ENCODE measurements around the gene OR9Q1. TPM values are rescaled to one million over a fixed set of nuclear protein-coding genes. Genes with fewer than 3 reads are reported as not detected.

OR9Q1 gene
- total and polyA plus RNA-seq, 2 of the 4 experiments (the other 2 are of a cell fraction) = not detected

GRCh38 chr11:58133309-58134076, 109.8 kb downstream of the OR9Q1 start:
- no peak overlapping the region for H3K4me3 ChIP-seq (ENCODE audit: insufficient read depth, low read depth, low read length)
- H3K79me1 ChIP-seq (ENCODE audit: low read depth in 1 of 2, low read length in 2 of 2) = no peaks in the 10 kb centered on the region
- no peak overlapping the region for H4K8ac ChIP-seq (ENCODE audit: low read depth in 2 of 2, low read length in 2 of 2)
- H2AK5ac ChIP-seq (ENCODE audit: low read depth, low read length) = no peak overlapping the region
- no peak overlapping the region; the same call in 1 of the 2 replicates for H3K18ac ChIP-seq (ENCODE audit: low read depth, low read length)
- H2AK9ac ChIP-seq (replicated peaks; ENCODE audit: low read depth, low read length, poor library complexity) = no peak overlapping the region
- no TSS peak for BruUV-seq (replicated peaks)
- TF ChIP-seq ELK1 (IDR thresholded peaks at IDR 0.05; ENCODE audit: borderline replicate concordance, low read depth, low read length) (no peak), MAFK (IDR thresholded peaks at IDR 0.05; ENCODE audit: low read depth, low read length) (no peak), RCOR1 (IDR thresholded peaks at IDR 0.05; ENCODE audit: insufficient replicate concordance, low read length) (no peak), BHLHE40 (IDR thresholded peaks at IDR 0.05; ENCODE audit: low read depth, low read length) (no peak), SMC3 (IDR thresholded peaks at IDR 0.05; ENCODE audit: low read depth, low read length) (no peak), CHD1 (IDR thresholded peaks at IDR 0.05; ENCODE audit: low read depth, low read length) (no peak), RFX5 (IDR thresholded peaks at IDR 0.05; ENCODE audit: low read depth, low read length) (no peak), POLR2A (IDR thresholded peaks at IDR 0.05; ENCODE audit: low read depth, low read length) (no peak), CEBPB (IDR thresholded peaks at IDR 0.05; ENCODE audit: low read depth, low read length) (no peak), FOS (IDR thresholded peaks at IDR 0.05; ENCODE audit: low read depth, low read length) (no peak), RAD21 (IDR thresholded peaks at IDR 0.05; ENCODE audit: low read length) (no peak), MXI1 (IDR thresholded peaks at IDR 0.05; ENCODE audit: borderline replicate concordance, low read depth, low read length) (no peak), MAZ (IDR thresholded peaks at IDR 0.05; ENCODE audit: borderline replicate concordance, low read depth, low read length) (no peak), NFE2L2 (IDR thresholded peaks at IDR 0.05; ENCODE audit: low read depth, low read length) (no peak)
- no peaks in the 10 kb centered on the region for H3K27me3 ChIP-seq (ENCODE audit: control insufficient read depth, insufficient read depth, low read length)
- WGBS, 2 experiments (ENCODE audit: extremely low coverage in 2 of 2, insufficient read length in 1 of 2) = 16% methylated on average over 3 of the region's 7 CpGs; no CpG with 5 or more reads in 1 of the 2 experiments
- no peak overlapping the region for H3K9ac ChIP-seq (ENCODE audit: low read depth, low read length)
- H2BK20ac ChIP-seq (ENCODE audit: low read depth, low read length) = no peak overlapping the region
- H3K14ac ChIP-seq (replicated peaks; ENCODE audit: low read depth, low read length) = no peak overlapping the region
- H3K9me3 ChIP-seq (ENCODE audit: control insufficient read depth, insufficient read depth, low read length) = no peaks in the 10 kb centered on the region
- peak; percentile 72 for ATAC-seq (ENCODE audit: low read depth)
- in situ Hi-C loops (cut with MboI; ENCODE audit: low sequenced_read_pairs) = no loop called here
- no peak overlapping the region for H3K27ac ChIP-seq (ENCODE audit: insufficient read depth, low read length)
- no peaks in the 10 kb centered on the region for H3K9me1 ChIP-seq (ENCODE audit: insufficient read depth, low read length)
- intact Hi-C loops (cut with micrococcal nuclease) = no loop called here
- H3K4me1 ChIP-seq (ENCODE audit: control insufficient read depth, insufficient read depth, low read length) = no peaks in the 10 kb centered on the region
- no peak overlapping the region for H3K56ac ChIP-seq (ENCODE audit: extremely low read depth, insufficient read depth, low read length)
- dilution Hi-C loops (cut with HindIII; ENCODE audit: low sequenced_read_pairs, unreplicated experiment) = no loop called here
- ChIA-PET CTCF (no interaction called here), POLR2A (ENCODE audit: unreplicated experiment) (no interaction called here)
- H3K4ac ChIP-seq (ENCODE audit: low read depth, low read length) = no peak overlapping the region
- H3K36me3 ChIP-seq (ENCODE audit: control insufficient read depth, insufficient read depth, low read length) = no peaks in the 10 kb centered on the region
- H2AFZ ChIP-seq (replicated peaks; ENCODE audit: low read length, poor library complexity) = no peak overlapping the region
- H2BK120ac ChIP-seq (ENCODE audit: low read depth, low read length) = no peak overlapping the region
- H4K5ac ChIP-seq (ENCODE audit: low read depth, low read length) = no peak overlapping the region
- H2BK15ac ChIP-seq (ENCODE audit: low read depth, low read length) = no peak overlapping the region
- no peaks in the 10 kb centered on the region for H4K20me1 ChIP-seq (ENCODE audit: insufficient read depth, low read length)
- H4K91ac ChIP-seq (ENCODE audit: insufficient read depth, low read depth, low read length) = no peak overlapping the region
- H2BK5ac ChIP-seq (ENCODE audit: low read depth, low read length, poor library complexity, severe bottlenecking) = no peak overlapping the region
- DNase-seq = no peak
- no peak overlapping the region for H3K4me2 ChIP-seq (ENCODE audit: low read depth, low read length)
- H3K23ac ChIP-seq (ENCODE audit: low read depth, low read length) = no peak overlapping the region
